CD4-positive, alpha-beta T cell (primary cell): ENCODE results near the gene ZSWIM4. TPM values are rescaled to one million over a fixed set of nuclear protein-coding genes. Genes with fewer than 3 reads are reported as not detected.

ENCODE experiments used
- ATAC-seq: fragments of 200-7000 bp; cut with Tn5 transposase; one replicate; pipeline ENCODE4 v1.10.0; 2022; ENCODE audit warnings: mild to moderate bottlenecking; ENCODE audit not compliant: poor library complexity
- CTCF ChIA-PET: fragments of 350-600 bp; sonication (Branson Sonifier 250); formaldehyde crosslinking; loops from one replicate; lab custom pipeline; 2021; ENCODE audit warnings: antibody characterized with exemption, inconsistent platforms; lab: Charles Lee
- POLR2A ChIA-PET: fragments of 350-600 bp; sonication (Branson Sonifier 250); formaldehyde crosslinking; loops from one replicate; lab custom pipeline; 2021; ENCODE audit warnings: antibody characterized with exemption, inconsistent platforms; lab: Charles Lee
- DNase-seq, 14 experiments: peaks; one replicate each; pipeline ENCODE4 v3.0.0-alpha.2; 2013 to 2020; ENCODE audit warnings: mixed read lengths in 2 of 14
- H3K27ac ChIP-seq, 2 donors: one replicate each; pipeline versions ENCODE4 v1.5.1 to v1.7.0; 2013; ENCODE audit warnings: low read length in 2 of 2, low read depth in 1 of 2, mild to moderate bottlenecking in 1 of 2
- H3K27me3 ChIP-seq, 2 experiments: 1 replicate in 1 of 2; 2 replicates in 1 of 2; pipeline versions ENCODE4 v1.6.1 to v1.7.0; 2013; ENCODE audit warnings: low read length in 2 of 2, control low read depth in 1 of 2, mild to moderate bottlenecking in 1 of 2, moderate library complexity in 1 of 2; ENCODE audit not compliant: insufficient read depth in 2 of 2, control insufficient read depth in 1 of 2
- H3K36me3 ChIP-seq: one replicate; pipeline ENCODE4 v1.6.1; 2013; ENCODE audit warnings: low read length, control low read depth; ENCODE audit not compliant: insufficient read depth
- H3K4me1 ChIP-seq: one replicate; pipeline ENCODE4 v1.6.1; 2013; ENCODE audit warnings: low read length, control low read depth; ENCODE audit not compliant: insufficient read depth
- H3K4me3 ChIP-seq: one replicate; pipeline ENCODE4 v1.5.1; 2013; ENCODE audit warnings: mild to moderate bottlenecking, low read length, moderate library complexity
- H3K9me3 ChIP-seq, 2 experiments: 1 replicate in 1 of 2; 2 replicates in 1 of 2; pipeline versions ENCODE4 v1.6.1 to v1.7.0; 2013; ENCODE audit warnings: low read length in 2 of 2, mild to moderate bottlenecking in 2 of 2, control low read depth in 1 of 2, moderate library complexity in 1 of 2; ENCODE audit not compliant: control insufficient read depth in 1 of 2, insufficient read depth in 1 of 2
- H3K27ac Mint-ChIP-seq: one replicate; pipeline ENCODE4 v1.8.0; 2020; ENCODE audit warnings: mixed read lengths
- H3K27me3 Mint-ChIP-seq: one replicate; pipeline ENCODE4 v1.8.0; 2021; ENCODE audit warnings: mixed read lengths
- H3K36me3 Mint-ChIP-seq: one replicate; pipeline ENCODE4 v1.8.0; 2021; ENCODE audit warnings: low read depth, mixed read lengths
- H3K4me1 Mint-ChIP-seq: one replicate; pipeline ENCODE4 v1.8.0; 2021; ENCODE audit warnings: low read depth, mixed read lengths
- H3K4me3 Mint-ChIP-seq: one replicate; pipeline ENCODE4 v1.8.0; 2020; ENCODE audit warnings: mild to moderate bottlenecking, mixed read lengths
- H3K9me3 Mint-ChIP-seq: one replicate; pipeline ENCODE4 v1.8.0; 2020; ENCODE audit warnings: mixed read lengths
- CTCF ChIP-seq: fragments of 200-600 bp; IDR thresholded peaks from one replicate; pipeline ENCODE4 v1.8.0; 2022; ENCODE audit warnings: antibody characterized with exemption, mild to moderate bottlenecking
- intact Hi-C, 2 experiments: fragments of 100-400 bp; cut with DNase I in 1 of 2; cut with micrococcal nuclease in 1 of 2; formaldehyde crosslinking; loops; one replicate each; pipeline versions ENCODE4 v1.15.1 to v1.9.0; 2023 to 2025; cut with DNase I, micrococcal nuclease
- total RNA-seq, 174 experiments: library from RNA in 2 of 174; stranded (reverse) in 2 of 174; gene quantifications; one replicate each; pipeline ENCODE4 v1.2.3 and lab custom pipeline; 2021 to 2026

ZSWIM4 gene
- total RNA-seq, 2 experiments from 2014 or later: 3.5 to 3.8 TPM

GRCh38 chr19:13830114-13830740, 35.0 kb downstream of the ZSWIM4 start:
- H3K27ac Mint-ChIP-seq: no peak overlapping the region
- TF ChIP-seq CTCF: no peak
- peaks cover 17% of the 10 kb centered on the region for H3K4me1 Mint-ChIP-seq
- ChIA-PET CTCF (no interaction called here), POLR2A (interaction anchor here (0.5 kb wide), 1 partner anchor 908 kb away, joined by 3 read pairs; no protein-coding TSS in a partner anchor)
- H3K36me3 ChIP-seq: peaks cover 26% of the 10 kb centered on the region
- ATAC-seq: no peak
- peaks cover 34% of the 10 kb centered on the region for H3K36me3 Mint-ChIP-seq
- H3K9me3 Mint-ChIP-seq: no peaks in the 10 kb centered on the region
- no peak overlapping the region for H3K27ac ChIP-seq
- intact Hi-C loops: no loop called here
- no peaks in the 10 kb centered on the region for H3K9me3 ChIP-seq
- peak in 2 of 14 experiments; percentile 57 to 75 for DNase-seq
- H3K4me3 Mint-ChIP-seq: no peak overlapping the region
- H3K4me3 ChIP-seq: no peak overlapping the region
- no peaks in the 10 kb centered on the region for H3K27me3 Mint-ChIP-seq
- peaks cover 24% of the 10 kb centered on the region for H3K4me1 ChIP-seq
- H3K27me3 ChIP-seq: no peaks in the 10 kb centered on the region

DNA sequence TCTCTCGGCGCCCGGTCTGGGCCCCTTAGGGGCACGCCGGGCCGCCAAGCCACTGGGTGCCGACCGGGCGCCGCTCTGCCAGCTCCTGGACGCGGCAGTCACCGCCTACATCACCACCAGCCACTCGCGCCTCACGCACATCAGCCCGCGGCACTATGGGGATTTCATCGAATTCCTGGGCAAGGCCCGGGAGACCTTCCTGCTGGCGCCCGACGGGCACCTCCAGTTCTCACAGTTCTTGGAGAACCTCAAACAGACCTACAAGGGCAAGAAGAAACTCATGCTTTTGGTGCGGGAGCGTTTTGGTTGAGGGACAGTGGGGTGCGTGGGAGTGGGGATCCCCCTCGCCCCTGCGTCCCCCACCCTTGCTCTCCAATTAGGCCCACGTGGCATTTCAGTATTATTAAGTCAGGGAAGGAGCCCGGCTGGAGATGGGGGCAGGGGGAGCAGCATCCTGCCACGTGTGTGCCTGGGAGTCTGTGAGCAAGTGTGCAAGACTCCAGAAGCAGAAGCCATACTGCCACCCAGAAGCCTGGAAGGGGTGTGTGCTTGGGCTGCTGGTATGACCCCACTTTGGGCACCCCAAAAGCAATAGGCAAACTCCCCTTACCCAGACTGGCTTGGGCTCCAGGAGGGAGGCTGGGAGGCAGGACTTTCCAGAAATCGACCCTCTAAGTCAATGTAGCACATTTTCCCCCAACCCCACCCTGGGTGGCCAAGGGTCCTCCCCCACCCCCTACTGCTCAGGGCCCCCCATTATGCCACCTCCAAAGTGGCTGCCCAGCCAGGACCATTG, 35.7 kb downstream of the ZSWIM4 start:
- ChIA-PET CTCF (no interaction called here), POLR2A (interaction anchor here (0.5 kb wide), 1 partner anchor 908 kb away, joined by 3 read pairs; no protein-coding TSS in a partner anchor)
- ATAC-seq (no peak), DNase-seq (peak in 2 of 14 experiments; percentile 64 to 80)
- Mint-ChIP-seq H3K27me3 (no peaks in the 10 kb centered on the region), H3K4me1 (peaks cover 17% of the 10 kb centered on the region), H3K36me3 (peaks cover 32% of the 10 kb centered on the region), H3K4me3 (no peak overlapping the region), H3K9me3 (no peaks in the 10 kb centered on the region), H3K27ac (no peak overlapping the region)
- H3K4me1 ChIP-seq: peaks cover 30% of the 10 kb centered on the region
- no peak overlapping the region for H3K4me3 ChIP-seq
- H3K9me3 ChIP-seq: no peaks in the 10 kb centered on the region
- TF ChIP-seq CTCF: no peak
- intact Hi-C loops: no loop called here
- H3K27me3 ChIP-seq: no peaks in the 10 kb centered on the region
- no peak overlapping the region for H3K27ac ChIP-seq
- peaks cover 25% of the 10 kb centered on the region for H3K36me3 ChIP-seq

DNA sequence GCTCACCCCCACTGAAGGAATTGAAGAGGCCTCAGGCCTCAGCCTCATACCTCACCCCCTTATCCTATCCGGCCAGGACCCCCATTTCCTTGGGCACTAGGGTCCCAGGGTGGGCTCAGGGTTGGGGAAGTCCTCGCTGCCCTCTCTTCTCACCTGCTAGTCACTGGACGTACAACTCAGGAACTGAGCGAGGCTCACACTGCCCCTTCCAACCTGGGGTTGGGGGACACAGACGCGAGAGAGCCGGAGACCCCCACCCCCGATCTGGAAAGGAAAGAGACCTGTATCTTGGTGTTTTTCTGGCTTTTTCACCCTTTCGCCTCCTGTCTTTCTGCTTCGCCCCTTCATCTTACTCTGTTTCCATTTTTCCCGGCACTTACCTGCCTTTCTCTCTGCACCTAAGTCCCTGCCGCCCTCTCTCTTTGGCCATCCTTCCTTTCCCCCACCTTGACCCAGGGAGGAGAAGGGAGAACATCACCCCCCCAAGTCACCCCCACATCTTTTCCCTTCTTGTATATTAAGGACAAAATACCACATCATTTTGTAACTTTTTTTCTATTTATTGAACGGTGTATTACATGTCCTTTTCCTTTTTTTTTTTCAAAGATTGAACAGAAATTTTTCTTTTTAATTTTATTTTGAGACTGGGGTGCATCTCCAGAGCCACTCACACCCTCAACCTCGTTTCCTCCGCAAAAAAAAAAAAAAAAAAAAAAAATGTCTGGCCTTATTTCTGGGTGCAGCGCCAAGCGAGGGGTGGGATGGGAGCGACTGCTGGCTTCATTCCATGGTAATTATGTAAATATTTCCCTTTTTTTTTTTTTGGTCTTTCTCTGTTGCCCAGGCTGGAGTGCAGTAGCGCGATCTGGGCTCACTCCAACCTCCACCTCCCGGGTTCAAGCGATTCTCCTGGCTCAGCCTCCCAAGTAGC, 36.6 kb downstream of the ZSWIM4 start:
- ATAC-seq (no peak), DNase-seq (peak in 1 of 14 experiments; percentile 65)
- no peaks in the 10 kb centered on the region for H3K9me3 ChIP-seq
- no peak overlapping the region for H3K4me3 Mint-ChIP-seq
- peaks cover 39% of the 10 kb centered on the region for H3K4me1 ChIP-seq
- no peak for TF ChIP-seq CTCF
- peaks cover 31% of the 10 kb centered on the region for H3K36me3 ChIP-seq
- ChIA-PET CTCF (no interaction called here), POLR2A (interaction anchor here (1.0 to 1.3 kb wide), 2 partner anchors 15 to 44 kb away, joined by 3 to 5 read pairs; no protein-coding TSS in a partner anchor)
- peaks cover 29% of the 10 kb centered on the region for H3K36me3 Mint-ChIP-seq
- peak overlapping the region; percentile 99 for H3K27ac Mint-ChIP-seq
- intact Hi-C loops: loop anchor here in 1 of 2 experiments (2.0 kb wide), 2 partner anchors 31 to 35 kb away; no protein-coding TSS in a partner anchor
- no peaks in the 10 kb centered on the region for H3K27me3 Mint-ChIP-seq
- H3K27me3 ChIP-seq: no peaks in the 10 kb centered on the region
- H3K4me3 ChIP-seq: no peak overlapping the region
- peaks cover 26% of the 10 kb centered on the region for H3K4me1 Mint-ChIP-seq
- H3K9me3 Mint-ChIP-seq: no peaks in the 10 kb centered on the region
- H3K27ac ChIP-seq: no peak overlapping the region
